Stimulated activated memory B cell treated with anti-CD40 and anti-IgM and Interleukin-4, amounts not matched to agents 10 μg/mL and 1 μg/mL and 100 μg/mL, for 72 hours (primary cell): ENCODE data around the gene C19orf85.

Experiments
- ATAC-seq: fragments of 150-1000 bp; cut with Tn5 transposase; 2 replicates; pipeline ENCODE4 v1.10.0; 2021
- H3K27ac Mint-ChIP-seq: one replicate; pipeline ENCODE4 v1.8.0; 2022; ENCODE audit warnings: mild to moderate bottlenecking, mixed read lengths
- H3K27me3 Mint-ChIP-seq: one replicate; pipeline ENCODE4 v1.8.0; 2022; ENCODE audit warnings: mixed read lengths
- H3K36me3 Mint-ChIP-seq: one replicate; pipeline ENCODE4 v1.8.0; 2022; ENCODE audit warnings: mixed read lengths
- H3K4me1 Mint-ChIP-seq: one replicate; pipeline ENCODE4 v1.8.0; 2022; ENCODE audit warnings: mixed read lengths
- H3K4me3 Mint-ChIP-seq: one replicate; pipeline ENCODE4 v1.8.0; 2022; ENCODE audit warnings: mild to moderate bottlenecking, moderate library complexity, mixed read lengths
- H3K9me3 Mint-ChIP-seq: one replicate; pipeline ENCODE4 v1.8.0; 2022; ENCODE audit warnings: mixed read lengths

The C19orf85 gene

GRCh38 chr19:55473225-55474012 is 8.9 kb upstream of the C19orf85 start:
- no peak overlapping the region for H3K4me3 Mint-ChIP-seq
- H3K9me3 Mint-ChIP-seq: no peaks in the 10 kb centered on the region
- peaks cover 7% of the 10 kb centered on the region for H3K36me3 Mint-ChIP-seq

GRCh38 chr19:55472463-55472862 is 7.9 kb upstream of the C19orf85 start:
- Mint-ChIP-seq H3K27ac (no peak overlapping the region), H3K36me3 (no peaks in the 10 kb centered on the region), H3K4me1 (peaks cover 20% of the 10 kb centered on the region), H3K9me3 (no peaks in the 10 kb centered on the region), H3K4me3 (no peak overlapping the region), H3K27me3 (no peaks in the 10 kb centered on the region)
- ATAC-seq: no peak

More at GRCh38 chr19:55473225-55474012, 8.9 kb upstream of the C19orf85 start:
- no peak for ATAC-seq
- H3K27ac Mint-ChIP-seq: no peak overlapping the region
- H3K4me1 Mint-ChIP-seq: peaks cover 24% of the 10 kb centered on the region
- H3K27me3 Mint-ChIP-seq: no peaks in the 10 kb centered on the region

- no peaks in the 10 kb centered on the region for H3K27me3 Mint-ChIP-seq
Observed at GRCh38 chr19:55471266-55471665, 6.7 kb upstream of the C19orf85 start.

GRCh38 chr19:55468054-55468393 is 3.5 kb upstream of the C19orf85 start:
- Mint-ChIP-seq H3K36me3 (no peaks in the 10 kb centered on the region), H3K9me3 (no peaks in the 10 kb centered on the region), H3K4me1 (peaks cover 6% of the 10 kb centered on the region), H3K27me3 (no peaks in the 10 kb centered on the region), H3K27ac (no peak overlapping the region), H3K4me3 (no peak overlapping the region)
- no peak for ATAC-seq

More at GRCh38 chr19:55471266-55471665, 6.7 kb upstream of the C19orf85 start:
- no peak overlapping the region for H3K4me3 Mint-ChIP-seq
- H3K27ac Mint-ChIP-seq: no peak overlapping the region
- H3K4me1 Mint-ChIP-seq: peaks cover 14% of the 10 kb centered on the region
- H3K36me3 Mint-ChIP-seq: no peaks in the 10 kb centered on the region
- H3K9me3 Mint-ChIP-seq: no peaks in the 10 kb centered on the region
- ATAC-seq: no peak

GRCh38 chr19:55467236-55468053 is 2.9 kb upstream of the C19orf85 start:
- H3K27ac Mint-ChIP-seq: no peak overlapping the region
- no peak overlapping the region for H3K4me3 Mint-ChIP-seq
- no peaks in the 10 kb centered on the region for H3K27me3 Mint-ChIP-seq
- H3K36me3 Mint-ChIP-seq: no peaks in the 10 kb centered on the region
- peaks cover 10% of the 10 kb centered on the region for H3K4me1 Mint-ChIP-seq
- ATAC-seq: peak; percentile 85
- no peaks in the 10 kb centered on the region for H3K9me3 Mint-ChIP-seq

GRCh38 chr19:55466241-55466614 is 1.7 kb upstream of the C19orf85 start:
- Mint-ChIP-seq H3K27ac (no peak overlapping the region), H3K4me1 (peaks cover 17% of the 10 kb centered on the region), H3K9me3 (no peaks in the 10 kb centered on the region), H3K4me3 (no peak overlapping the region), H3K27me3 (no peaks in the 10 kb centered on the region), H3K36me3 (no peaks in the 10 kb centered on the region)
- ATAC-seq: no peak

- ATAC-seq: no peak
- no peak overlapping the region for H3K27ac Mint-ChIP-seq
Observed at GRCh38 chr19:55465460-55466240, 1.1 kb upstream of the C19orf85 start.

GRCh38 chr19:55464039-55464661 is 401 bp downstream of the C19orf85 start:
- no peak overlapping the region for H3K4me3 Mint-ChIP-seq
- ATAC-seq: no peak
- H3K27me3 Mint-ChIP-seq: no peaks in the 10 kb centered on the region

More at GRCh38 chr19:55465460-55466240, 1.1 kb upstream of the C19orf85 start:
- H3K9me3 Mint-ChIP-seq: no peaks in the 10 kb centered on the region
- no peaks in the 10 kb centered on the region for H3K36me3 Mint-ChIP-seq
- no peaks in the 10 kb centered on the region for H3K27me3 Mint-ChIP-seq
- peaks cover 22% of the 10 kb centered on the region for H3K4me1 Mint-ChIP-seq
- no peak overlapping the region for H3K4me3 Mint-ChIP-seq

GRCh38 chr19:55463583-55464031 is 944 bp downstream of the C19orf85 start:
- Mint-ChIP-seq H3K27ac (no peak overlapping the region), H3K4me3 (no peak overlapping the region)
- no peak for ATAC-seq

More at GRCh38 chr19:55464039-55464661, 401 bp downstream of the C19orf85 start:
- Mint-ChIP-seq H3K4me1 (peaks cover 35% of the 10 kb centered on the region), H3K27ac (no peak overlapping the region), H3K36me3 (no peaks in the 10 kb centered on the region), H3K9me3 (no peaks in the 10 kb centered on the region)

GRCh38 chr19:55462722-55463121 is 1.8 kb downstream of the C19orf85 start:
- Mint-ChIP-seq H3K36me3 (peaks cover 5% of the 10 kb centered on the region), H3K9me3 (no peaks in the 10 kb centered on the region), H3K4me1 (peaks cover 30% of the 10 kb centered on the region), H3K27ac (peak overlapping the region; percentile 83), H3K27me3 (no peaks in the 10 kb centered on the region), H3K4me3 (peak overlapping the region; percentile 87)
- no peak for ATAC-seq

More at GRCh38 chr19:55463583-55464031, 944 bp downstream of the C19orf85 start:
- Mint-ChIP-seq H3K36me3 (peaks cover 4% of the 10 kb centered on the region), H3K27me3 (no peaks in the 10 kb centered on the region), H3K4me1 (peaks cover 35% of the 10 kb centered on the region), H3K9me3 (no peaks in the 10 kb centered on the region)

- ATAC-seq: no peak
- peak overlapping the region; percentile 83 for H3K27ac Mint-ChIP-seq
Observed at GRCh38 chr19:55461974-55462626, 2.5 kb downstream of the C19orf85 start.

GRCh38 chr19:55461259-55461973 is 3.1 kb downstream of the C19orf85 start, which contains the start of gene ISOC2:
ISOC2 (minus strand) TSS chr19:55461642; CDS start chr19:55456486, 5,156 bp downstream.
- Mint-ChIP-seq H3K36me3 (peaks cover 11% of the 10 kb centered on the region), H3K27me3 (no peaks in the 10 kb centered on the region), H3K27ac (peak within 1 kb of the TSS; percentile 83), H3K4me3 (peak within 1 kb of the TSS; percentile 87), H3K4me1 (peaks cover 29% of the 10 kb centered on the region), H3K9me3 (no peaks in the 10 kb centered on the region)
- peak; percentile 98 for ATAC-seq

More at GRCh38 chr19:55461974-55462626, 2.5 kb downstream of the C19orf85 start:
- no peaks in the 10 kb centered on the region for H3K27me3 Mint-ChIP-seq
- H3K36me3 Mint-ChIP-seq: peaks cover 5% of the 10 kb centered on the region
- H3K4me3 Mint-ChIP-seq: peak overlapping the region; percentile 87
- no peaks in the 10 kb centered on the region for H3K9me3 Mint-ChIP-seq
- H3K4me1 Mint-ChIP-seq: peaks cover 29% of the 10 kb centered on the region

GRCh38 chr19:55460670-55461258 is 3.8 kb downstream of the C19orf85 start:
- no peak for ATAC-seq
- Mint-ChIP-seq H3K36me3 (peaks cover 15% of the 10 kb centered on the region), H3K27ac (peak overlapping the region; percentile 83), H3K4me3 (peak overlapping the region; percentile 87), H3K4me1 (peaks cover 29% of the 10 kb centered on the region), H3K27me3 (no peaks in the 10 kb centered on the region), H3K9me3 (no peaks in the 10 kb centered on the region)
